ENCODE results near the gene SMC1B. TPM values are rescaled to one million over a fixed set of nuclear protein-coding genes. Genes with fewer than 3 reads are reported as not detected.
"Not testable (repeated sequence)": the region's sequence is repeated elsewhere in the genome, so short reads cannot be mapped to it uniquely, and the experiment has no call there.

Gene SMC1B
- total and polyA plus RNA-seq, 2 experiments from 2014 or later, result 0.10 TPM; not detected in 1

GRCh38 chr22:45295004-45295403 is 118.4 kb downstream of the SMC1B start:
- not testable (repeated sequence) for H2AFZ ChIP-seq; H3K4me3 ChIP-seq; DNase-seq (ENCODE audit: low spot score); H3K4me3 Mint-ChIP-seq; ATAC-seq; H4K20me1 ChIP-seq (replicated peaks; ENCODE audit: insufficient read depth); H3K36me3 ChIP-seq (ENCODE audit: insufficient read depth); H3K27me3 ChIP-seq (ENCODE audit: insufficient read depth); H3K9me2 ChIP-seq (ENCODE audit: insufficient read depth); H3K27me3 Mint-ChIP-seq (ENCODE audit: insufficient read depth, low read depth, poor library complexity); H3K27ac Mint-ChIP-seq; H3K9me3 Mint-ChIP-seq; H3K4me2 ChIP-seq; H3K79me2 ChIP-seq (replicated peaks; ENCODE audit: insufficient read depth); H3K36me3 Mint-ChIP-seq (ENCODE audit: low read depth); H3F3A ChIP-seq (replicated peaks; ENCODE audit: low read depth); H3K27ac ChIP-seq (ENCODE audit: low read depth)
- peaks cover 15% of the 10 kb centered on the region for H3K4me1 Mint-ChIP-seq
- peaks cover 12% of the 10 kb centered on the region; the same call in 1 of the 2 replicates for H3K4me1 ChIP-seq (ENCODE audit: insufficient read depth)

Other genes starting within 250 kb of the SMC1B start
- gene NUP50, start 249.7 kb downstream of the SMC1B start, total RNA-seq (2014; rRNA removed; shearing (Covaris generic)), result 96.6 and 97.4 TPM in 2 replicates
- 43.7 and 45.9 TPM in 2 replicates for gene NUP50, start 249.7 kb downstream of the SMC1B start, polyA plus RNA-seq (2016; fragmentation: Nextera tagmentation; extraction: Ambion mirVana)
- 78.6 and 81.8 TPM in 2 replicates for gene KIAA0930, start 172.7 kb downstream of the SMC1B start, total RNA-seq (2014; rRNA removed; shearing (Covaris generic))
- 15.0 and 19.1 TPM in 2 replicates for gene KIAA0930, start 172.7 kb downstream of the SMC1B start, polyA plus RNA-seq (2016; fragmentation: Nextera tagmentation; extraction: Ambion mirVana)
- 0.89 TPM in 1 of 2 replicates, not detected in the other for gene UPK3A, start 128.7 kb downstream of the SMC1B start, total RNA-seq (2014; rRNA removed; shearing (Covaris generic))
- 0.47 and 1.1 TPM in 2 replicates for gene UPK3A, start 128.7 kb downstream of the SMC1B start, polyA plus RNA-seq (2016; fragmentation: Nextera tagmentation; extraction: Ambion mirVana)
- gene FAM118A, start 103.7 kb downstream of the SMC1B start, total RNA-seq (2014; rRNA removed; shearing (Covaris generic)), result 20.3 and 22.0 TPM in 2 replicates
- 9.8 and 11.9 TPM in 2 replicates for gene FAM118A, start 103.7 kb downstream of the SMC1B start, polyA plus RNA-seq (2016; fragmentation: Nextera tagmentation; extraction: Ambion mirVana)
- gene RIBC2, start 94 bp upstream of the SMC1B start, total RNA-seq (2014; rRNA removed; shearing (Covaris generic)), result 2.2 TPM in 2 replicates
- gene RIBC2, start 94 bp upstream of the SMC1B start, polyA plus RNA-seq (2016; fragmentation: Nextera tagmentation; extraction: Ambion mirVana), result 1.8 and 2.8 TPM in 2 replicates
- 134 and 137 TPM in 2 replicates for gene FBLN1, start 89.3 kb upstream of the SMC1B start, total RNA-seq (2014; rRNA removed; shearing (Covaris generic))
- 88.4 and 90.1 TPM in 2 replicates for gene FBLN1, start 89.3 kb upstream of the SMC1B start, polyA plus RNA-seq (2016; fragmentation: Nextera tagmentation; extraction: Ambion mirVana)